ENCODE results near the gene ZBTB43.

GRCh38 chr9:126773004-126773607 is 31.7 kb upstream of the ZBTB43 start:
- TF ChIP-seq CTCF (IDR thresholded peaks at IDR 0.05): peak in 1 of 6 experiments; percentile 13
- no peak for TF ChIP-seq POLR2A (IDR thresholded peaks at IDR 0.05)

All from thyroid gland (tissue), 4 donors.